HG03565 (cell line): ENCODE data around the gene TCF15.

Experiments used
- ATAC-seq: cut with Tn5 transposase; IDR thresholded peaks from one replicate; pipeline ENCODE4 v1.9.1; 2021; ENCODE audit warnings: mild to moderate bottlenecking, moderate library complexity; ENCODE audit not compliant: unreplicated experiment

The TCF15 gene

GRCh38 chr20:615514-615913 lies 5.4 kb upstream of the TCF15 start:
- ATAC-seq = no peak

GRCh38 chr20:611843-612185 lies 1.7 kb upstream of the TCF15 start:
- no peak for ATAC-seq

GRCh38 chr20:611047-611842 lies 1.1 kb upstream of the TCF15 start:
- ATAC-seq = no peak

- ATAC-seq = no peak
These were observed 641 bp downstream of the TCF15 start for GRCh38 chr20:609371-609964.

GRCh38 chr20:608970-609369 lies 1.1 kb downstream of the TCF15 start:
- ATAC-seq = no peak

- no peak for ATAC-seq
These were observed 2.6 kb downstream of the TCF15 start for GRCh38 chr20:607476-607875.

- no peak for ATAC-seq
These were observed 4.9 kb downstream of the TCF15 start for GRCh38 chr20:605237-605636.

- no peak for ATAC-seq
These were observed 6.9 kb downstream of the TCF15 start for GRCh38 chr20:603116-603640.

GRCh38 chr20:602111-602970 lies 7.8 kb downstream of the TCF15 start:
- ATAC-seq = no peak

- no peak for ATAC-seq
These were observed 9.4 kb downstream of the TCF15 start for GRCh38 chr20:600736-601135.

GRCh38 chr20:600141-600540 lies 10.0 kb downstream of the TCF15 start:
- no peak for ATAC-seq

GRCh38 chr20:598133-598850 lies 11.8 kb downstream of the TCF15 start:
- no peak for ATAC-seq

- no peak for ATAC-seq
These were observed 12.5 kb downstream of the TCF15 start for GRCh38 chr20:597560-597959.

- no peak for ATAC-seq
These were observed 14.5 kb downstream of the TCF15 start for GRCh38 chr20:595330-596308.

- no peak for ATAC-seq
These were observed 17.6 kb downstream of the TCF15 start for GRCh38 chr20:592506-592905.

GRCh38 chr20:591941-592340 lies 18.2 kb downstream of the TCF15 start:
- no peak for ATAC-seq

GRCh38 chr20:588932-589672 lies 21.0 kb downstream of the TCF15 start:
- no peak for ATAC-seq

GRCh38 chr20:588476-588875 lies 21.6 kb downstream of the TCF15 start:
- no peak for ATAC-seq

- ATAC-seq = no peak
These were observed 25.2 kb downstream of the TCF15 start for GRCh38 chr20:584971-585301.
